H1 (cell line): ENCODE measurements around the gene CAPN2. TPM values are rescaled to one million over a fixed set of nuclear protein-coding genes. Genes with fewer than 3 reads are reported as not detected.

Source experiments
- ATF2 ChIP-seq: IDR thresholded peaks from 2 replicates; pipeline ENCODE4 v1.6.1; 2012; ENCODE audit warnings: low read length, inconsistent platforms
- EGR1 ChIP-seq: IDR thresholded peaks from 2 replicates; pipeline ENCODE4 v1.6.1; 2011; ENCODE audit warnings: low read depth, low read length, borderline replicate concordance
- SIX5 ChIP-seq: IDR thresholded peaks from 2 replicates; pipeline ENCODE4 v1.6.1; 2011; ENCODE audit warnings: mild to moderate bottlenecking, low read depth, low read length
- polyA plus RNA-seq, 7 experiments: library from polyadenylated mRNA; depleted of rRNA in 3 of 7; stranded (reverse) in 5 of 7; unstranded in 2 of 7; fragments of >200 nt in 5 of 7; fragments of 200-250 nt in 2 of 7; gene quantifications; 1 replicate in 5 of 7; 2 replicates in 1 of 7; 4 replicates in 1 of 7; pipeline versions ENCODE4 v1.2.1 to v1.2.3, GENCODE V29; 2011 to 2013; ENCODE audit warnings: missing spikeins in 2 of 7, mixed read lengths in 2 of 7
- total RNA-seq: library from RNA; stranded (reverse); fragmentation: NEBNext Ultra II Directional; extraction: Animal tissue kit (Norgen Biotek cat#: 25700); gene quantifications from 2 replicates; pipeline ENCODE4 v1.2.1, GENCODE V29; 2021

The CAPN2 gene
- total and polyA plus RNA-seq, 2 of the 8 experiments (the other 6 are each of a cell fraction or from before 2014, with no cell fraction given), result 9.2 to 10.3 TPM

GRCh38 chr1:223667484-223668182 is 44.7 kb upstream of the CAPN2 start (continued):
- TF ChIP-seq ATF2 (no peak), SIX5 (no peak), EGR1 (no peak)
